Liver (tissue), 9 donors: ENCODE results near the gene HS3ST4. TPM values are rescaled to one million over a fixed set of nuclear protein-coding genes. Genes with fewer than 3 reads are reported as not detected.

Experiments used
- DNase-seq: peaks from one replicate; pipeline ENCODE4 v3.0.0-alpha.2; 2017; ENCODE audit warnings: low spot score
- H3K27ac ChIP-seq, 2 donors: one replicate each; pipeline ENCODE4 v1.7.0; 2013; ENCODE audit warnings: inconsistent platforms in 2 of 2, low read length in 2 of 2, control low read depth in 1 of 2, low read depth in 1 of 2, mild to moderate bottlenecking in 1 of 2
- H3K27me3 ChIP-seq, 4 donors: one replicate each; pipeline versions ENCODE4 v1.6.1 to v1.7.0; 2013; ENCODE audit warnings: low read length in 3 of 4, inconsistent platforms in 1 of 4, mild to moderate bottlenecking in 1 of 4, moderate library complexity in 1 of 4; ENCODE audit not compliant: control insufficient read depth in 4 of 4, insufficient read depth in 4 of 4
- H3K36me3 ChIP-seq, 4 donors: one replicate each; pipeline versions ENCODE4 v1.6.1 to v1.7.0; 2013; ENCODE audit warnings: low read length in 3 of 4, mild to moderate bottlenecking in 3 of 4, low read depth in 1 of 4, moderate library complexity in 1 of 4; ENCODE audit not compliant: control insufficient read depth in 4 of 4, insufficient read depth in 3 of 4
- H3K4me1 ChIP-seq, 4 donors: one replicate each; pipeline versions ENCODE4 v1.6.1 to v1.7.0; 2013; ENCODE audit warnings: low read length in 3 of 4, mild to moderate bottlenecking in 3 of 4, moderate library complexity in 1 of 4; ENCODE audit not compliant: control insufficient read depth in 4 of 4, insufficient read depth in 4 of 4
- H3K4me3 ChIP-seq, 3 donors: one replicate each; pipeline versions ENCODE4 v1.6.1 to v1.7.0; 2013; ENCODE audit warnings: low read length in 3 of 3, control low read depth in 1 of 3, low read depth in 1 of 3, mild to moderate bottlenecking in 1 of 3
- H3K9ac ChIP-seq, 2 donors: one replicate each; pipeline ENCODE4 v1.7.0; 2013; ENCODE audit warnings: low read length in 2 of 2, mild to moderate bottlenecking in 2 of 2, moderate library complexity in 2 of 2, control low read depth in 1 of 2, low read depth in 1 of 2
- H3K9me3 ChIP-seq, 4 donors: one replicate each; pipeline versions ENCODE4 v1.6.1 to v1.7.0; 2013; ENCODE audit warnings: low read length in 3 of 4; ENCODE audit not compliant: control insufficient read depth in 4 of 4
- EGR1 ChIP-seq, 2 donors: IDR thresholded peaks; 2 replicates each; pipeline ENCODE4 v1.6.1; 2016 to 2018; ENCODE audit warnings: antibody characterized with exemption in 2 of 2, low read depth in 2 of 2
- FOXA1 ChIP-seq: IDR thresholded peaks from 2 replicates; pipeline ENCODE4 v1.6.1; 2016; ENCODE audit warnings: antibody characterized with exemption
- FOXA2 ChIP-seq: IDR thresholded peaks from 2 replicates; pipeline ENCODE4 v1.6.1; 2016; ENCODE audit warnings: antibody characterized with exemption
- HNF4G ChIP-seq: IDR thresholded peaks from 2 replicates; pipeline ENCODE4 v1.6.1; 2016; ENCODE audit warnings: antibody characterized with exemption
- NR2F2 ChIP-seq: IDR thresholded peaks from 2 replicates; pipeline ENCODE4 v1.6.1; 2016; ENCODE audit warnings: antibody characterized with exemption
- RXRA ChIP-seq, 2 donors: IDR thresholded peaks; 2 replicates each; pipeline ENCODE4 v1.6.1; 2017 to 2018; ENCODE audit warnings: antibody characterized with exemption in 2 of 2, mild to moderate bottlenecking in 1 of 2
- YY1 ChIP-seq: IDR thresholded peaks from 2 replicates; pipeline ENCODE4 v1.6.1; 2016; ENCODE audit warnings: antibody characterized with exemption, mild to moderate bottlenecking
- WGBS: extraction: QIAGEN DNeasy Blood & Tissue Kit; methylation state at CpG from one replicate; pipeline ENCODE4 v1.1.7; 2013; 5-methylcytosine and 5-hydroxymethylcytosine counted together
- polyA plus RNA-seq, 2 donors: library from polyadenylated mRNA; stranded (reverse) in 1 of 2; unstranded in 1 of 2; fragments of 200-250 nt in 1 of 2; fragments of >200 nt in 1 of 2; fragmentation: Nextera tagmentation in 1 of 2; extraction: Ambion mirVana in 1 of 2; gene quantifications; one replicate each; pipeline versions ENCODE4 v1.2.1 to v1.2.3, GENCODE V29; 2013 to 2015
- total RNA-seq, 2 donors: library from RNA; depleted of rRNA; stranded (reverse); fragments of >200 nt; gene quantifications; one replicate each; pipeline ENCODE4 v1.2.3, GENCODE V29; 2014
- TF ChIP-seq, protein P1 (sequence below): IDR thresholded peaks from 2 replicates; pipeline ENCODE4 v1.6.1; 2016; ENCODE audit warnings: antibody characterized with exemption
- TF ChIP-seq, protein P2 (sequence below): fragments of 150-350 bp; IDR thresholded peaks from 2 replicates; pipeline ENCODE4 v1.5.1; 2017; ENCODE audit warnings: improper control_type of control experiment, low read depth, low read length; ENCODE audit not compliant: missing input control
- TF ChIP-seq, protein P3 (sequence below): IDR thresholded peaks from 2 replicates; pipeline ENCODE4 v1.6.1; 2016; ENCODE audit warnings: antibody characterized with exemption
- donor health status: healthy.
- donor health status: healthy.
- donor health status: healthy.
- donor health status: healthy.
- donor health status: healthy.

HS3ST4 gene
- total RNA-seq (not detected), polyA plus RNA-seq (not detected)

DNA sequence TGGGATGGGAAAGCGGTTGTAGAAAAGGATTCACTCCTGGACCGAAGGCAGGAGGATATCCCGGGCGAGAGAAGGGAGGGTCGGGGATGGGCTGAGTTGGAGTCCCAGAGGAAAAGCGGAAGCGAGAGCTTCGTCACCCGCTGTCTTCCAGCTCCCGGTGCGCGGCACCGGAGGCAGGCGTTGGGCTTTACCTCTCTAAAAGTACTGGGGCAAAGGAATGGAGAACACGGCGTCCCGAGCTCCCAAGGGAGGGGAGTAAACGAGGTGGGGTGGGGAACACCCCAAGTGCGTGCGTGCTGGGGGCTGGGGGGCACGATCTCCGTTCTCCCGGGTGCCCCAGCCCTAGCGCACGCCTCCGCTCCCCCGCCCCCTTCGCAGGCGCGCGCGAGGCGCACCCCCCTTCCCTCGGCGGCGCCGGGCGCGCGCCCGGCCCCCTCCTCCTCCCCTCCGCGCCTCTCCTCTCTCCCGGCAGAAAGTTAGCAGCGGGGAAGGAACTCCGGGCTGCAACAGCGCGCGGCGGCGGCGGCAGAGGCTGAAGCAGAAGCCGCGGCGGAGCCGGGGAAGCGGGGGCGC is at the start of gene HS3ST4:
Gene HS3ST4, plus strand, starts transcription at position 441 of the 573 bp plus-strand sequence.
- Histone ChIP-seq H3K4me1 (peaks cover 2 to 15% (median 9%) of the 10 kb centered on the region in 4 donors), H3K36me3 (no peaks in the 10 kb centered on the region), H3K27me3 (peaks cover 0 to 11% (median 8%) of the 10 kb centered on the region in 4 donors), H3K4me3 (peak within 1 kb of the TSS in 1 of 3 donors; percentile 49), H3K9me3 (no peaks in the 10 kb centered on the region), H3K27ac (no peak within 1 kb of the TSS), H3K9ac (no peak within 1 kb of the TSS)
- DNase-seq: no peak
- TF ChIP-seq EGR1 (IDR thresholded peaks at IDR 0.05; ENCODE audit: low read depth in 2 of 2) (no peak), HNF4G (no peak), RXRA (IDR thresholded peaks at IDR 0.05) (no peak), FOXA1 (no peak)
- TF ChIP-seq, protein P1, sequence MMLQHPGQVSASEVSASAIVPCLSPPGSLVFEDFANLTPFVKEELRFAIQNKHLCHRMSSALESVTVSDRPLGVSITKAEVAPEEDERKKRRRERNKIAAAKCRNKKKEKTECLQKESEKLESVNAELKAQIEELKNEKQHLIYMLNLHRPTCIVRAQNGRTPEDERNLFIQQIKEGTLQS: no peak
- 3% methylated on average over 58 of the region's 58 CpGs for WGBS

DNA sequence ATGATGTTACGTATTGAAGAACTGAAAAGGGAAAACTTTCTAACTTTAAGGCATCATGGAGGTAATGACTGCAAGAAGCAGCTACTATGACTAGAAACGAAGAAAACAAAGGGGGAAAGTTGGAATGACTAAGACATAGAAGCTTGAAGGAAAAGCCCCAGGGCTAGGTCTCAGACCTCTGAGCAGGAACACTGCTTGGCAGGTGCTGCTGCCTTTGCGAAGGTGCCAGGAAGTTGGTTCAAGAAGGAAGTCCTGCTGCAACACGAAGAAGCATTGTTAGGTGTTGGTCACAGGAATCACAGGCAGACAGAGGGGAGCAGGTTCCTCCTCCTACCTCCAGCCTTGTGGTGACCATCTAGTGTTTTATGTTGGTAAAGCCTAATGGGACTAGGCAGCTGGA is 48.1 kb upstream of the HS3ST4 start:
- Histone ChIP-seq H3K36me3 (no peaks in the 10 kb centered on the region), H3K4me3 (no peak overlapping the region), H3K27me3 (peaks cover 0 to 2% (median 0%) of the 10 kb centered on the region in 4 donors), H3K9me3 (peaks cover 0 to 5% (median 0%) of the 10 kb centered on the region in 4 donors), H3K27ac (no peak overlapping the region), H3K9ac (no peak overlapping the region), H3K4me1 (no peaks in the 10 kb centered on the region)
- no peak for DNase-seq
- 66% methylated on average over 4 of the region's 4 CpGs for WGBS
- TF ChIP-seq, protein P2, sequence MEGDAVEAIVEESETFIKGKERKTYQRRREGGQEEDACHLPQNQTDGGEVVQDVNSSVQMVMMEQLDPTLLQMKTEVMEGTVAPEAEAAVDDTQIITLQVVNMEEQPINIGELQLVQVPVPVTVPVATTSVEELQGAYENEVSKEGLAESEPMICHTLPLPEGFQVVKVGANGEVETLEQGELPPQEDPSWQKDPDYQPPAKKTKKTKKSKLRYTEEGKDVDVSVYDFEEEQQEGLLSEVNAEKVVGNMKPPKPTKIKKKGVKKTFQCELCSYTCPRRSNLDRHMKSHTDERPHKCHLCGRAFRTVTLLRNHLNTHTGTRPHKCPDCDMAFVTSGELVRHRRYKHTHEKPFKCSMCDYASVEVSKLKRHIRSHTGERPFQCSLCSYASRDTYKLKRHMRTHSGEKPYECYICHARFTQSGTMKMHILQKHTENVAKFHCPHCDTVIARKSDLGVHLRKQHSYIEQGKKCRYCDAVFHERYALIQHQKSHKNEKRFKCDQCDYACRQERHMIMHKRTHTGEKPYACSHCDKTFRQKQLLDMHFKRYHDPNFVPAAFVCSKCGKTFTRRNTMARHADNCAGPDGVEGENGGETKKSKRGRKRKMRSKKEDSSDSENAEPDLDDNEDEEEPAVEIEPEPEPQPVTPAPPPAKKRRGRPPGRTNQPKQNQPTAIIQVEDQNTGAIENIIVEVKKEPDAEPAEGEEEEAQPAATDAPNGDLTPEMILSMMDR: no peak

DNA sequence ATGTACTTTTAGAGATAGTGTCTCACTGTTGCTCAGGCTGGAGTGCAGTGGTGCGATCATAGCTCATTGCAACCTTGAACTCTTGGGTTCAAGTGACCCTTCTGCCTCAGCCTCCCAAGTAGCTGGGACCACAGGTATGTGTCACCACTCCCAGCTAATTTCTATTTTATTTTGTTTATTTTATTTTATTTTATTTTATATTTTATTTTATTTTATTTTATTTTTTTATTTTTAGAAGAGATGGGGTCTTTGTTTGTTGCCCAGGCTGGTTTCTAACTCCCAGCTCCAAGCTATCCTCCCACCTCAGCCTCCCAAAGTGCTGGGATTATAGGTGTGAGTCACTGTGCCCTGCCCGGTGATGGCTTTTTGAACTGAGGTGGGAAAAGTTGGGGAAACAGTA is 35.1 kb upstream of the HS3ST4 start:
- Histone ChIP-seq H3K4me3 (no peak overlapping the region), H3K4me1 (no peaks in the 10 kb centered on the region), H3K36me3 (no peaks in the 10 kb centered on the region), H3K9ac (no peak overlapping the region), H3K27me3 (peaks cover 0 to 4% (median under 1%) of the 10 kb centered on the region in 4 donors), H3K9me3 (peaks cover 0 to 4% (median 3%) of the 10 kb centered on the region in 4 donors), H3K27ac (no peak overlapping the region)
- whole genome bisulfite sequencing: 94% methylated on average over 2 of the region's 2 CpGs
- DNase-seq: no peak
- no peak for TF ChIP-seq FOXA1
- no peak for TF ChIP-seq NR2F2
- TF ChIP-seq, protein P2: no peak
- TF ChIP-seq YY1: no peak
- TF ChIP-seq, protein P1: no peak
- TF ChIP-seq EGR1 (IDR thresholded peaks at IDR 0.05; ENCODE audit: low read depth in 2 of 2): no peak
- TF ChIP-seq, protein P3, sequence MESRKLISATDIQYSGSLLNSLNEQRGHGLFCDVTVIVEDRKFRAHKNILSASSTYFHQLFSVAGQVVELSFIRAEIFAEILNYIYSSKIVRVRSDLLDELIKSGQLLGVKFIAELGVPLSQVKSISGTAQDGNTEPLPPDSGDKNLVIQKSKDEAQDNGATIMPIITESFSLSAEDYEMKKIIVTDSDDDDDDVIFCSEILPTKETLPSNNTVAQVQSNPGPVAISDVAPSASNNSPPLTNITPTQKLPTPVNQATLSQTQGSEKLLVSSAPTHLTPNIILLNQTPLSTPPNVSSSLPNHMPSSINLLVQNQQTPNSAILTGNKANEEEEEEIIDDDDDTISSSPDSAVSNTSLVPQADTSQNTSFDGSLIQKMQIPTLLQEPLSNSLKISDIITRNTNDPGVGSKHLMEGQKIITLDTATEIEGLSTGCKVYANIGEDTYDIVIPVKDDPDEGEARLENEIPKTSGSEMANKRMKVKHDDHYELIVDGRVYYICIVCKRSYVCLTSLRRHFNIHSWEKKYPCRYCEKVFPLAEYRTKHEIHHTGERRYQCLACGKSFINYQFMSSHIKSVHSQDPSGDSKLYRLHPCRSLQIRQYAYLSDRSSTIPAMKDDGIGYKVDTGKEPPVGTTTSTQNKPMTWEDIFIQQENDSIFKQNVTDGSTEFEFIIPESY: no peak
- no peak for TF ChIP-seq FOXA2
